PC-3 (cell line): ENCODE data around the gene LAIR1. TPM values are rescaled to one million over a fixed set of nuclear protein-coding genes. Genes with fewer than 3 reads are reported as not detected.

Source experiments
- ATAC-seq: fragments of 200-7000 bp; cut with Tn5 transposase; 2 replicates; pipeline ENCODE4 v1.9.1; 2020; ENCODE audit warnings: mild to moderate bottlenecking, moderate library complexity
- BruUV-seq: library from RNA; stranded (reverse); fragments of 400-500 nt; replicated peaks from 2 replicates; lab custom pipeline; 2021; lab: Mats Ljungman, UMichigan
- CTCF ChIA-PET: fragments of 300-600 bp; sonication (Branson Sonifier 250); formaldehyde crosslinking; loops from one replicate; lab custom pipeline; 2022; ENCODE audit warnings: antibody characterized with exemption; lab: Charles Lee
- POLR2A ChIA-PET: fragments of 300-600 bp; sonication (Branson Sonifier 250); formaldehyde crosslinking; loops from one replicate; lab custom pipeline; 2022; ENCODE audit warnings: antibody characterized with exemption; ENCODE audit not compliant: unreplicated experiment; lab: Charles Lee
- DNase-seq: peaks from one replicate; pipeline ENCODE4 v3.0.0-alpha.2; 2015
- H2AFZ ChIP-seq: fragments of 300-600 bp; sonication (generic); 2 replicates; pipeline ENCODE4 v1.6.0; 2016; ENCODE audit warnings: antibody characterized with exemption, low read length
- H3F3A ChIP-seq: fragments of 300-600 bp; sonication (generic); one replicate; pipeline ENCODE4 v1.6.0; 2017; ENCODE audit warnings: antibody characterized with exemption, low read length, control low read depth, mild to moderate bottlenecking; ENCODE audit not compliant: unreplicated experiment
- H3K27ac ChIP-seq: fragments of 300-600 bp; sonication (generic); 2 replicates; pipeline ENCODE4 v1.5.1; 2016; ENCODE audit warnings: mild to moderate bottlenecking, low read length
- H3K27me3 ChIP-seq: fragments of 300-600 bp; sonication (generic); 2 replicates; pipeline ENCODE4 v1.6.1; 2016; ENCODE audit warnings: low read length, mixed read lengths
- H3K36me3 ChIP-seq: fragments of 300-600 bp; sonication (generic); 2 replicates; pipeline ENCODE4 v1.6.1; 2016; ENCODE audit warnings: low read depth, mixed run types, low read length, mixed read lengths
- H3K4me1 ChIP-seq: fragments of 300-600 bp; sonication (generic); 2 replicates; pipeline ENCODE4 v1.5.1; 2016; ENCODE audit warnings: low read length; ENCODE audit not compliant: insufficient read depth
- H3K4me2 ChIP-seq: fragments of 300-600 bp; sonication (generic); 2 replicates; pipeline ENCODE4 v1.6.0; 2016; ENCODE audit warnings: low read length
- H3K4me3 ChIP-seq: fragments of 300-600 bp; sonication (generic); 2 replicates; pipeline ENCODE4 v1.5.1; 2016; ENCODE audit warnings: mild to moderate bottlenecking, low read length, mixed read lengths
- H3K79me2 ChIP-seq: fragments of 300-600 bp; sonication (generic); 2 replicates; pipeline ENCODE4 v1.6.1; 2017; ENCODE audit warnings: low read length, mixed read lengths
- H3K9ac ChIP-seq: fragments of 300-600 bp; sonication (generic); 2 replicates; pipeline ENCODE4 v1.6.0; 2016; ENCODE audit warnings: mild to moderate bottlenecking, low read length
- H3K9me2 ChIP-seq: fragments of 300-600 bp; sonication (generic); replicated peaks from 2 replicates; pipeline ENCODE4 v1.6.1; 2016; ENCODE audit warnings: mixed run types, low read length, mixed read lengths
- H3K9me3 ChIP-seq: fragments of 300-600 bp; sonication (generic); 2 replicates; pipeline ENCODE4 v1.6.1; 2016; ENCODE audit warnings: low read length, mixed read lengths
- H4K20me1 ChIP-seq: fragments of 300-600 bp; sonication (generic); 2 replicates; pipeline ENCODE4 v1.6.1; 2016; ENCODE audit warnings: low read length, mixed read lengths
- EZH2 ChIP-seq: fragments of 300-600 bp; sonication (generic); IDR thresholded peaks from one replicate; pipeline ENCODE4 v1.6.1; 2017; ENCODE audit warnings: antibody characterized with exemption, mild to moderate bottlenecking, low read length; ENCODE audit not compliant: unreplicated experiment
- EZH2phosphoT487 ChIP-seq: fragments of 300-600 bp; sonication (generic); IDR thresholded peaks from 2 replicates; pipeline ENCODE4 v1.6.1; 2018; ENCODE audit warnings: mild to moderate bottlenecking, antibody characterized with exemption, low read length, borderline replicate concordance
- intact Hi-C: fragments of 100-400 bp; cut with micrococcal nuclease; formaldehyde crosslinking; loops from 2 replicates; pipeline ENCODE4 v1.9.0; 2023
- total RNA-seq: library from RNA; depleted of rRNA; stranded (reverse); fragments of >200 nt; gene quantifications from 2 replicates; pipeline ENCODE4 v1.2.3, GENCODE V29; 2014; rRNA removed
- TF ChIP-seq, protein P1 (sequence below): fragments of 300-600 bp; sonication (generic); conservative IDR thresholded peaks from 2 replicates; pipeline ENCODE4 v1.5.1; 2017; ENCODE audit warnings: antibody characterized with exemption, low read depth, mild to moderate bottlenecking, low read length

Gene LAIR1
- total RNA-seq, 1 experiment from 2014 or later: not detected

DNA sequence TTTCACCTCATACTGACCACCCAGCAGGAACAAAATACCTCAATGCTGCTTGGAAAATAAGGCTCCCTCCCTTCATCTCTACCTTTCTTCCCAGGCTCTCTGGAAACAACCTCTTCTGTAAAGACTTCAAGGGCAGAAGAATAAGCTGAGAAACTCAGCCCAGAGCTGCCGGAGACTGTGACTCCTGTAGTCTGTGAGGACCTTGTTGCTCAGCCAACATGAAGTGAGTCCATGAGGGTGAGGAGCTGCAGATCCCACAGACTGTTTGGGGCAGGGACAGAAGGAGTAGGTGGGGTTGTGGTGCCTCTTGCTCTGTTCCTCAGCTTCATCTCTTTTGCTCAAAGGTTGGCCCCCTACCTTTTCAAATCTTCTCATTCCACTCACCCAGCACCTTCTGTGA lies 59.6 kb downstream of the LAIR1 start:
- H3K9ac ChIP-seq: no peak overlapping the region

DNA sequence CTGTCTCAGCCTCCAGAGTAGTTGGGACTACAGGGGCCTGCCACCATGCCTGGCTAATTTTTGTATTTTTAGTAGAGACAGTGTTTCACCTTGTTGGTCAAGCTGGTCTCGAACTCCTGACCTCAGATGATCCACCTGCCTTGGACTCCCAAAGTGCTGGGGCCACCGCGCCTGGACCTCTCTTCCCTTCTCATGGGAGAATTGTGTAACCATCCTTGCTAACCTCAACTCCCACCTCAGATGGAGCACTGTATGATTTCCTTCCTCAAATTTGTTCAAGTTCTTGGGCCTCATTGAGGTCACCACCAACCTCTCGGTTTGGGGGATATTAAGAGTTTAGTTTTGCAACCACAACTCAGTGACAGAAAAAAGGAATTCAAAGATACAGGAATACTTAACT lies 62.5 kb downstream of the LAIR1 start:
- H3K4me1 ChIP-seq: no peaks in the 10 kb centered on the region
- no peaks in the 10 kb centered on the region for H4K20me1 ChIP-seq
- peaks cover 60% of the 10 kb centered on the region for H3K27me3 ChIP-seq
- H3K27ac ChIP-seq: no peak overlapping the region
- no peak overlapping the region for H3K4me3 ChIP-seq
- no peaks in the 10 kb centered on the region for H3K79me2 ChIP-seq
- H3K9me2 ChIP-seq: 0 out of 2 replicates have a peak, but pooled peaks cover 4% of the 10 kb centered on the region
- ATAC-seq (no peak), DNase-seq (no peak)
- no peak overlapping the region for H2AFZ ChIP-seq
- TF ChIP-seq, protein P1, sequence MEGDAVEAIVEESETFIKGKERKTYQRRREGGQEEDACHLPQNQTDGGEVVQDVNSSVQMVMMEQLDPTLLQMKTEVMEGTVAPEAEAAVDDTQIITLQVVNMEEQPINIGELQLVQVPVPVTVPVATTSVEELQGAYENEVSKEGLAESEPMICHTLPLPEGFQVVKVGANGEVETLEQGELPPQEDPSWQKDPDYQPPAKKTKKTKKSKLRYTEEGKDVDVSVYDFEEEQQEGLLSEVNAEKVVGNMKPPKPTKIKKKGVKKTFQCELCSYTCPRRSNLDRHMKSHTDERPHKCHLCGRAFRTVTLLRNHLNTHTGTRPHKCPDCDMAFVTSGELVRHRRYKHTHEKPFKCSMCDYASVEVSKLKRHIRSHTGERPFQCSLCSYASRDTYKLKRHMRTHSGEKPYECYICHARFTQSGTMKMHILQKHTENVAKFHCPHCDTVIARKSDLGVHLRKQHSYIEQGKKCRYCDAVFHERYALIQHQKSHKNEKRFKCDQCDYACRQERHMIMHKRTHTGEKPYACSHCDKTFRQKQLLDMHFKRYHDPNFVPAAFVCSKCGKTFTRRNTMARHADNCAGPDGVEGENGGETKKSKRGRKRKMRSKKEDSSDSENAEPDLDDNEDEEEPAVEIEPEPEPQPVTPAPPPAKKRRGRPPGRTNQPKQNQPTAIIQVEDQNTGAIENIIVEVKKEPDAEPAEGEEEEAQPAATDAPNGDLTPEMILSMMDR: no peak
- TF ChIP-seq EZH2: no peak
- no peak for TF ChIP-seq EZH2phosphoT487
- H3K4me2 ChIP-seq: no peak overlapping the region
- no peaks in the 10 kb centered on the region for H3K9me3 ChIP-seq
- H3K36me3 ChIP-seq: no peaks in the 10 kb centered on the region
- no peaks in the 10 kb centered on the region for H3F3A ChIP-seq
- intact Hi-C loops: no loop called here
- no TSS peak for BruUV-seq
- H3K9ac ChIP-seq: no peak overlapping the region
- POLR2A ChIA-PET: no interaction called here
- CTCF ChIA-PET: no interaction called here

More for the DNA sequence above, 59.6 kb downstream of the LAIR1 start:
- no peak for ATAC-seq
- TF ChIP-seq, protein P1: no peak
- TF ChIP-seq EZH2: no peak
- no peaks in the 10 kb centered on the region for H3K9me3 ChIP-seq
- H3F3A ChIP-seq: no peaks in the 10 kb centered on the region
- CTCF ChIA-PET: no interaction called here
- intact Hi-C loops: no loop called here
- no peaks in the 10 kb centered on the region for H4K20me1 ChIP-seq
- POLR2A ChIA-PET: no interaction called here
- BruUV-seq: no TSS peak
- H3K27me3 ChIP-seq: peaks cover 57% of the 10 kb centered on the region
- H3K36me3 ChIP-seq: no peaks in the 10 kb centered on the region
- DNase-seq: no peak
- H3K4me2 ChIP-seq: no peak overlapping the region
- H3K79me2 ChIP-seq: no peaks in the 10 kb centered on the region
- H3K9me2 ChIP-seq: 0 out of 2 replicates have a peak, but pooled peaks cover 4% of the 10 kb centered on the region
- no peaks in the 10 kb centered on the region for H3K4me1 ChIP-seq
- H3K27ac ChIP-seq: no peak overlapping the region
- no peak overlapping the region for H3K4me3 ChIP-seq
- no peak overlapping the region for H2AFZ ChIP-seq

Other genes starting within 250 kb of the LAIR1 start
- 55.4 and 74.2 TPM in 2 replicates for gene TFPT, start 249.3 kb downstream of the LAIR1 start, total RNA-seq
- 170 and 196 TPM in 2 replicates for gene PRPF31, start 249.2 kb downstream of the LAIR1 start, total RNA-seq
- gene CNOT3, start 227.2 kb downstream of the LAIR1 start, total RNA-seq: 41.1 and 60.2 TPM in 2 replicates
- gene LENG1, start 205.2 kb downstream of the LAIR1 start, total RNA-seq: 13.6 and 18.8 TPM in 2 replicates
- 11.2 and 13.4 TPM in 2 replicates for gene TMC4, start 191.8 kb downstream of the LAIR1 start, total RNA-seq
- gene MBOAT7, start 175.4 kb downstream of the LAIR1 start, total RNA-seq: 231 and 261 TPM in 2 replicates
- 122 and 173 TPM in 2 replicates for gene TSEN34, start 173.6 kb downstream of the LAIR1 start, total RNA-seq
- gene RPS9, start 164.1 kb downstream of the LAIR1 start, total RNA-seq: 3,477 and 3,621 TPM in 2 replicates
- gene LILRB3, start 141.9 kb downstream of the LAIR1 start, total RNA-seq: not detected in 2 replicates
- gene LILRA6, start 122.1 kb downstream of the LAIR1 start, total RNA-seq: not detected in 2 replicates
- not detected in 2 replicates for gene LILRB5, start 107.7 kb downstream of the LAIR1 start, total RNA-seq
- gene LILRB2, start 83.8 kb downstream of the LAIR1 start, total RNA-seq: not detected in 2 replicates
- gene LILRA5, start 51.8 kb downstream of the LAIR1 start, total RNA-seq: not detected in 2 replicates
- not detected in 2 replicates for gene LILRA4, start 25.8 kb downstream of the LAIR1 start, total RNA-seq
- 1.1 and 3.7 TPM in 2 replicates for gene TTYH1, start 50.5 kb upstream of the LAIR1 start, total RNA-seq
- 55.5 and 65.8 TPM in 2 replicates for gene LENG8, start 84.3 kb upstream of the LAIR1 start, total RNA-seq
- 7.1 and 12.6 TPM in 2 replicates for gene LENG9, start 98.8 kb upstream of the LAIR1 start, total RNA-seq
- gene CDC42EP5, start 108.4 kb upstream of the LAIR1 start, total RNA-seq: 0.73 and 1.4 TPM in 2 replicates
- gene LAIR2, start 137.9 kb upstream of the LAIR1 start, total RNA-seq: not detected in 2 replicates
- gene LILRA2, start 208.9 kb upstream of the LAIR1 start, total RNA-seq: not detected in 2 replicates
- not detected in 2 replicates for gene LILRA1, start 228.7 kb upstream of the LAIR1 start, total RNA-seq